Activated CD4-positive, alpha-beta T cell treated with anti-CD3 and anti-CD28 coated beads for 24 hours (primary cell): Measurements from ENCODE around the gene TLL1.

Experiments used
- DNase-seq, 2 donors: peaks; one replicate each; pipeline ENCODE4 v3.0.0-alpha.2; 2020; ENCODE audit warnings: low read depth in 2 of 2

The TLL1 gene

GRCh38 chr4:165894159-165894558, 21.1 kb downstream of the TLL1 start:
- DNase-seq: no peak

DNA sequence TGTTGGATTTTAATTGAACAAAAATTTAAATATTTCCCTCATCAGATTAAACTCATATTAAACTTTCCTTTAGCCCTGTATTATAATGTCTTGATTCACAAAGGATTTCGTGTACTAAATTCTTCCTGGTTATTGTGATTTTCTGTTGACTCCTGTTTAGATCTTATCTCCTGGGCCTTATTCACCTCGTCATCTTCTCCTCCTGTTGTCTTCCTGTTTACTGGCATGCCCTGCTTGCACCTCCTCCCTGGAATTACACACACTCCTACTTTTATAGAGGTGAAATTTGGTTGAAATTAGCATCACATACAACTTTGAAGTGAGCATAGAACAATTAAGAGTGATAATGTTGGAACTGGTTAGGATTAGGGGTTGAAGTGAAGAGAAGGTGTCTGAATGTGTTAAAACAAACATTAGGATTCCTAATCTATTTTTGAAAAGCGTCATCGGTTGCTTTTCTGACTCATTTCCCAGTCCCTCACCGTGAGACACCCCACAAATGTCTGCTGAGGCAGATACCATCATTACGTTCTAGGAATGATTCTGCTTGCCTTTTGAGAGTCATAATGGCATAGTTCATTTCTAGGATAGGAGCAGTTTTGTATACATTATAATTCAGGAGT, 32.5 kb downstream of the TLL1 start:
- no peak for DNase-seq

DNA sequence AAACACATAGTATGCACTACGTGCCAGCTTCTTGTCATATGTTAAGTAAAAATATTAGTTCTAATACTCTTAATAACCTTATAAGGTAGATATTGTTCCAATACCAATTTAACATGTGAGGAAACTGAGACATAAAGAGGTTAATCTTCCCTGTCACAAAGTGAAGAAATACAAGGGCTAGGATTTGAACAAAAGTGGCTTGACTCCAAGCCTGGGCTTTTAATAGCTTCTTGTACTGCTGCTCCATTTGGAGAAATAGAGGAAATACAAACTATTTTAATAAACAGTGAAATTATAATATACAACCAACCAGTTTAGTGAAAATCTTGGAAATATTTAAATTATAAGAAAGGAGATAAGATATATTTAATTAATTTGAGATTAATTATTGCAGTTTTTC, 33.2 kb downstream of the TLL1 start:
- no peak for DNase-seq

- DNase-seq: no peak
Measured at GRCh38 chr4:165909947-165910346, 36.9 kb downstream of the TLL1 start.

DNA sequence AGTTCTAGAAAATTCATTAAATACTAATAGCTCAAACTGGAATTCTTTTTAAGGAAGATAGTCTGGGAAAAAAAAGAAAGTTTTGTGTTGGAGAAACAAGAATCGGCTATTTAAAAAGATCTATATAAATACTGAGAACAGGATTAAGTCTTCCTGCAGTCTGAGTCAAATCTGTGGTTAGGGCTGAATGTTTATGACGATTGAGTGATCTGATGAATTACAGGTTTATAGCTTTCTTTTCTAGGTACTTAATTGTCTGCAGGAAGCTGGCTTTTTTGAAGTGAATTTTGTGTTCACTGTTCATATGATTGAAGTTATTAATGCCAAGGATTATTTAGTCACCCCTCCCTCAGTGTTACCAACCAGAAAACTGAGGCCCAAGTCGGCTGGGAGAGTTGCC, 42.2 kb downstream of the TLL1 start:
- DNase-seq: no peak

GRCh38 chr4:165921546-165921945, 48.5 kb downstream of the TLL1 start:
- DNase-seq: no peak

DNA sequence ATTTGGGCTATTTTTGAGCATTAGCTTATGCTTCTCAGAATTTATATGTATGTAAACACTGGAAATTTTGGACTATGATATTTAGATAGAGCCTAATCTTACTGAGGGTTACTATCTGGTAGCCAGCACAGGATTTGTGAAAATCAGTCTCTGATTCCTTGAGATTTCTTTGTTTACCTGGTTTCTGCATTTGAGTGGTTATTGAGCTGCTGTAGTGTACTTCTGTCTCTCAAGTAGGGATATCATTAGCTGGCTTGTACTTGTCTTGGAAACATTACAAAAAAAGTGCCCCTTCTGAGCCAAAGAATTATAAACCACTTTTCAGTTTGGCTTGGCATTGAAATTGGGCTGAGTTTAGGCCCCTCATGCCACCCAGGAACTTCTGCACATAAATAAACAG, 49.7 kb downstream of the TLL1 start:
- DNase-seq: no peak

- no peak for DNase-seq
Measured at GRCh38 chr4:165926307-165926706, 53.3 kb downstream of the TLL1 start.

DNA sequence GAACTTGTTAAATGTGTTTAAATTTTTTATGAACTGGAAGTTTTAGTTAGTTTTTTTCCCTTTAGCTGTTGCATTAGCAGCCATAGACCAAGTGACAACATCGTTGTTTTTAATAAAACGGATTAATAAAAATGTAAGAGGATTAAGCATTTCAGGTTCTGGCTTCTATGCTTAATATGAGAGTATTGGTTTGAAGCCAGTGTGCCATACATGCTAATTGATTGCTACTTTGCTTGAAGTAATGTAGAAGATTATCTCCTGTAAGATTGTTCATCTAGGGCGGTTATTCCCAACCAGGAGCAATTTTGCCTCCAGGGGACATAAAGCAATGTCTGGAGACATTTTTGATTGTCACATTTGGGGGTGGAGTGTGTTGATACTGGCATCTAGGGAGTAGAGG, 54.3 kb downstream of the TLL1 start:
- no peak for DNase-seq

- DNase-seq: no peak
Measured at GRCh38 chr4:165927815-165928214, 54.8 kb downstream of the TLL1 start.

DNA sequence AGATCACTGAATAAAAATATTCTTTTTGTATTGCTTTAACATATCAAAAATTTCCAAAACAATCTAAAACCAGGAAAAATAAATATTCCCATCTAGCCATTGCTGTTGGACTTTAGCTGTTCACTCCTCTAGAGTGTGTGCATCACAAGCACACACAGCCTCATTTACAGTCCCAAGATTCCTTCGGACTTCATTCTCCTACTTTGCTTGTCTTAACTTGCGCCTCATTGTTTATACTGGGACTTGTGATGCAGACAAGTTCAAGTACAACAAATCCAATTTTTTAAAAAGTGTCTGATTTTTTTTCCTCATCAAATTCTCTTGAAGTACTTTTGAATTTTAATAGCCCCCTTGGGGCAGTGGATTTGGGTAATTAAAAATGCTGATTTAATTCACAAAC, 55.6 kb downstream of the TLL1 start:
- no peak for DNase-seq

DNA sequence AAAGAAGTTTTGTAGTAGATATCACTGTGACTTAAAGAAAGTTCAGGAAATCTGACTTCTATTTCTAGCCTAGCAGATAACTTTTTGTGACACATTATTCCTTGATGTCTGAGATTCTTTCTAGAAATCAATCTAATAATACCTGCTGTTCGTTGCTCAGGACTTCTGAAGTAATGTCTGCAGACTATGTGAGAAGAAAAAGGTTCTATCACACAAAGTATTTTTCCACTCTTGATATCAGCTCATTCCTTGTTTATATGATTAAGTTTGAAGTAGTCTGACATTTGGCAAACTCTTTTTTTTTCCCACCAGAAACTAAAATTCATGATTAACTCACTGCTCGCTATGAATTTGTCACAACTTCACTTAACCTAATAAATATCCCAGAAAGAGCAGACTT, 56.6 kb downstream of the TLL1 start:
- no peak for DNase-seq

DNA sequence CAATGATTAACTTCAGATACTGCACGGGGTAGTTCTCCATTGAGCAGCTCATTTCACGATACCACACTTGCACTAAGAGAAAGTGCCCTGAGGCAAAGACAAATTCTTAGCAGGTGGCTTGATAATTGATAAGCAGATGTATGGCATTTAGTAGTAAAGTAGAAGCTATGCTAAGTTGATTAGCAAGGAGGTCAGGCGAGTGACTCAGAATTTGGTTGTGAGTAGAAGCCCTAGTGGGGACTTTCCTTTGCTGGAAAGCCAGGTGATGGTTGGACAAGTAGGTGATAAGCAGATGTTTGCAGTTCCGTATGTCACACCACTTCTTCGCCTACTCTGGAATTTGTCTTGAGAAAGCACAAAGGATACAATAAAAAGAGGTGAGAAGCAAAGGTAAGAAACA, 58.7 kb downstream of the TLL1 start:
- DNase-seq: no peak

DNA sequence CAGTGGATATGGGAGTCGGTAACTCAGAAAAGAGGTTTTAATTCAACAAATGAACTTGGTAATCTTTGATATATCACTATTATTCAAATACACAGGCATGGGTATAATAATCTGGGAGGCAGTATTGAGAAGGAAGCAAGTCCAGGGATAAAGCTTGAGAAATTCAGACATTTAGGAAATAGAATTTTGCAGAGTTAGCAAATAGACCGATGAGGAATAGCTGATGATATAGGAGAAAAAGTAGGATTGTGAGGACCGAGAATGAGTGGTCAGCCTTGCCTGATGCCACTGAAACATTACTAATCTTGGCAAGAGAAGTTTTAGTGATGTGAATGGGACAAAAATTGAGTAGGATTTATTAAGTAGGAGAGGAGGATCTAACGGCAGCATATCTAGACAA, 71.9 kb downstream of the TLL1 start:
- DNase-seq: no peak

- no peak for DNase-seq
Measured at GRCh38 chr4:165945991-165946390, 73.0 kb downstream of the TLL1 start.

- no peak for DNase-seq
Measured at GRCh38 chr4:165947019-165947418, 74.0 kb downstream of the TLL1 start.

DNA sequence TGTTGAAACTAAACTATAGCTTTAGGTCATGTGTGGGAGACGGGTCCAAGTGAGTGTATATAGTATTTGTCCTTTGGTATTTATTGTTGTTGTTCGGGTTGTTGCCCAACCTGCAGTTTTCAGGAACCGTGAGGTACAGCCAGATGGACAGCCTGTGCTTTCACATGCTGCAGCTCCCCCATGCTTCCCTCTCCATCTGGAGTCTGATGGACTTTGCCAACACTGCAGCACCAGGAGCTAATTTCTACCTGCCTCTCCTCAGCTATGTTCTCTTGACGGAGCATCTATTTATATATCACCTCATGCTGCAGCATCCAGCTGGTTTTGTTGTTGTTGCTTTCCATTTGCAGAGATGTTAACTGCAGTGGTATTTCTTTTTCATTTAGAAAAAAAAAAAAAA, 80.1 kb downstream of the TLL1 start:
- DNase-seq: no peak

- no peak for DNase-seq
Measured at GRCh38 chr4:165963621-165964020, 90.6 kb downstream of the TLL1 start.

- no peak for DNase-seq
Measured at GRCh38 chr4:165964591-165964990, 91.6 kb downstream of the TLL1 start.

DNA sequence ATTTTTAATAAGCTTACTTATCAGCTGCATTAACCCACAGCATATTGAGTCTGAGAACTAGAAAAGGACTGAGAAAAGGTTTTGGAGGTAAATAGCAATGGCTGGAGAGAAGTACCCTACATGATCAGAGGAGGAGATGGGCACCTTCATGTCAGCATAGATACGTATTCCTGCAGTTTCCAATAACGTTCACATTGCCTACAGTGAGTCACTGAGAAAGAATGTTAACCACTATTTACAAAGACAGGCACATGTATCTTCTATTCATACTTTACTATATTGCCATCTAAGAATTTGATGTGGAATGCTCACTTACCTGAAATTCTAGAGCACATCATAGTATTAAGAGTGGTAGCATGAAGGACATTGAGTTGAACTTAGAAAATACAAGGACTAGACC, 92.5 kb downstream of the TLL1 start:
- DNase-seq: no peak

GRCh38 chr4:165966833-165967232, 93.8 kb downstream of the TLL1 start:
- DNase-seq: no peak

- DNase-seq: no peak
Measured at GRCh38 chr4:165967486-165967885, 94.4 kb downstream of the TLL1 start.

DNA sequence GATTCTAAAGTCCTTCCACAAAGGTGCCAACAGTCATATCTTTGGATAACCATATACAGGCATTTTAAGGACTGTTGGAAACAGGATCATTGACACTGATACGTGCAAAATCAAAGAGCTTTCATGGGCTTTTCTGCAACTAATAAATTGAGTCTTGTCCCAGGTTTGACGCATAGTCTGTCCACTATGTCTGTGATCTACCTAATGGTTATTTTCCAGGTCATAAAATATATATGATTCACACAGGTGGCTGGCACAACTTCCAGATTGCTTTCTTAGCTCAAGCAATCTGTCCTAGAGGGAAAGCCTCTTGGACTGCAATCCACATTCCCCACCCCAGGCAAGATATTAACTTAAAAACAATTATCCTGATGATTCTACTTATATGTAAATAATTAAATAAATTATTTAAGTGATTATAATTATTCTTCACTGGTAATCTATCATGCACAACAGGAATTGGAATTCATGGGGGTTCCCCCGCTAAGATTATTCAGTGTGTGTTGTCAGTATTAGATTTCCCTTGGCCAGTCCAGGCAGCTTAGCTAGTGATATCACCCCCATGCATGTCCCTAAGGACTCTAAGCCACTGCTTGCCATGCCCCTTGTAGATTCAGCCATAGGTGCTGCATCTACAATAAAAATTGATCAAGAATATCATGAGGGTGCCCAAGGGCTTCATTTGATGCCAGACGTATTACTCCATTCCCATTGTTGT, 97.8 kb downstream of the TLL1 start:
- DNase-seq: no peak

- DNase-seq: no peak
Measured at GRCh38 chr4:165971446-165971845, 98.4 kb downstream of the TLL1 start.
